ENCODE data around the gene FLT3LG.
"Not testable (repeated sequence)": the region's sequence is repeated elsewhere in the genome, so short reads cannot be mapped to it uniquely, and the experiment has no call there.

Gene FLT3LG

GRCh38 chr19:49444100-49444700, 29.8 kb upstream of the FLT3LG start:
- H3K9me3 Mint-ChIP-seq; DNase-seq (ENCODE audit: low spot score): not testable (repeated sequence)
- peaks cover 32% of the 10 kb centered on the region for H3K27me3 Mint-ChIP-seq (ENCODE audit: low read depth)
- H3K27ac Mint-ChIP-seq, result peak overlapping the region; percentile 87
- peak overlapping the region; percentile 83 for H3K4me3 Mint-ChIP-seq
- peaks cover 33% of the 10 kb centered on the region for H3K36me3 Mint-ChIP-seq (ENCODE audit: low read depth)
- H3K4me1 Mint-ChIP-seq (ENCODE audit: low read depth), result peaks cover 34% of the 10 kb centered on the region

DNA sequence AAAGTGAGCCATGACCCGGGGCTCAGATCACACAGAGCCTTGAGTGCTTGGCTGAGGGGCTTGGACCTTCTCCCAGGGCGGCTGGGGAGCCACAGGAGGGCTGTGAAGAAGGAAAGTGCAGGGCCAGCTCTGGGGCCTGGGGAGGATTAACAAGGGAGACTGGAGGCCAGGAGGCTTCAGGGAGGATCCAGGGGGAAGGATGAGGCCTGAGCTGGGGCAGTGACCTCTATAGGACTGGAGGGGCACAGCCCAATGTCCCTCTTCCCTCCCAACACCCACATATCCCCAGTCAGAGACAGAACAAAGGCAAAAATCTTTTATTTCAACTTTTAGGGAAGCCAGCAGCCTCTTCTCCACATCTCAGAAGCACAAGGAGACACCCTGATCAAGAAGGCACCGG, 28.0 kb upstream of the FLT3LG start:
- Mint-ChIP-seq H3K36me3 (ENCODE audit: low read depth) (peaks cover 45% of the 10 kb centered on the region), H3K27ac (no peak overlapping the region), H3K27me3 (ENCODE audit: low read depth) (peaks cover 14% of the 10 kb centered on the region), H3K4me3 (no peak overlapping the region), H3K4me1 (ENCODE audit: low read depth) (peaks cover 41% of the 10 kb centered on the region), H3K9me3 (no peaks in the 10 kb centered on the region)
- no peak for DNase-seq (ENCODE audit: low spot score)

DNA sequence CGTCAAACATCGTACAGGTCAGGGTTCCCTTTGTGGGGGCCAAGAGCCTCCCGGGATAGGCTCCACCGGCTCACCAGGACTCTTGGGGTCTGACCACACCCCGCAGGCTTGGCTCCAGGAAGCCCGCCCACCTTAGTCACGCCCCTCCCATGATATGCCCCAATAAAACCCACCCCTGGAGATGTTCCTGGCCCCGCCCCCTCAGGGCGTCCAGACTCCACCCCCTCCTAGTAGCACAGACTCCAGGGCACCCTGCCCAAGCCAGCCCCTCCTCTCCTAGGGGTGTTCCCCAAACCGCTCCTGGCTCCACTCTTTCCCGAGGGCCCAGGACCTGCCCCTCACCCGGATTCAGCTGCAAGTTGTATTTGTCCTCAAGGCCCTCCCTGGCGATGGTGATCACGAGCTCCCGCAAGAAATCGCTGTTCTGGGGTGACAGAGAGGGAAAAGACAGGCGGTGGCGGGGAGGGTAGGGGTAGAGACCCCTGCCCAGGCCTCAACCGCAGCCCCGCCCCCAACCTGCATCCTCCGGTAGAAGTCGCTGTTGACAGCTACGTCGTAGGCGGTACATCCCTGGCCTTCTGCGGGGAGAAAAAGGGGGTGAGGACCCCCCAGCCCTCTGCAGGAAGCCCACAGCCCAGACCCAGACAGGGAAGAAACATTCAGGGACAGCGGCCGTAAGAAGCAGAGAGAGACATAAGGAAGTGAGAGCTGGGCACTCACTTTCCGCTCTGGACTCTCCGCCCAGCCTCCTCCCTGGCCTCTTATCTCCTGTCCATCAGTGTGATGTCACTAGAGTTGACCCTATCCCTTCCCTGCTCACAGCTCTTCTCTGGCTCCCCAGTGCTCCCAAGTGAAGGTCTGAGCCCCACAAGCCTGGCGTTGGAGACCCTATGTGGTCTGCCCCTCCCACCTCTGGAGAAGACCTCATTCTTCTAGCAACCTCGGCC, 26.3 kb upstream of the FLT3LG start:
- no peak for DNase-seq (ENCODE audit: low spot score)
- no peak overlapping the region for H3K27ac Mint-ChIP-seq
- peaks cover under 1% of the 10 kb centered on the region for H3K27me3 Mint-ChIP-seq (ENCODE audit: low read depth)
- H3K4me3 Mint-ChIP-seq, result no peak overlapping the region
- H3K36me3 Mint-ChIP-seq (ENCODE audit: low read depth), result peaks cover 52% of the 10 kb centered on the region
- H3K9me3 Mint-ChIP-seq, result no peaks in the 10 kb centered on the region
- H3K4me1 Mint-ChIP-seq (ENCODE audit: low read depth), result peaks cover 39% of the 10 kb centered on the region

DNA sequence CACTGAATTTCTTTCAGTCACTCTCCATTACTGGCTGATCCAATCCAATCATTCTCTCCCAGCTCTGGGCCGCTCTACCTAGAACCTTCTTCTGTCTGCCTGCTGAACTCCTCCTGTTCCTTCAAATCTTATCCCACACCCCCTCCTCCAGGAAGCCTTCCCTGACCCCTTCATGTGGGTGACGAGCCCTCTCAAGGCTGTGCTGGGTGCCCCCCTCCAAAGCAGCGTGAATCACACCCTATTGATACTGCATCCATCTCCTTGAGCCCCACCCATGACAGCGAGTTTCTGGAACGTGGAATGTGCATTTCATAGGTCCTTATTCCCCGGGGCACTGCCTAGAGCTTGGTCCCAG, 25.6 kb upstream of the FLT3LG start:
- no peak for DNase-seq (ENCODE audit: low spot score)
- H3K4me1 Mint-ChIP-seq (ENCODE audit: low read depth), result peaks cover 42% of the 10 kb centered on the region
- H3K27me3 Mint-ChIP-seq (ENCODE audit: low read depth), result no peaks in the 10 kb centered on the region
- no peaks in the 10 kb centered on the region for H3K9me3 Mint-ChIP-seq
- H3K4me3 Mint-ChIP-seq, result no peak overlapping the region
- peak overlapping the region; percentile 21 for H3K27ac Mint-ChIP-seq
- peaks cover 52% of the 10 kb centered on the region for H3K36me3 Mint-ChIP-seq (ENCODE audit: low read depth)

DNA sequence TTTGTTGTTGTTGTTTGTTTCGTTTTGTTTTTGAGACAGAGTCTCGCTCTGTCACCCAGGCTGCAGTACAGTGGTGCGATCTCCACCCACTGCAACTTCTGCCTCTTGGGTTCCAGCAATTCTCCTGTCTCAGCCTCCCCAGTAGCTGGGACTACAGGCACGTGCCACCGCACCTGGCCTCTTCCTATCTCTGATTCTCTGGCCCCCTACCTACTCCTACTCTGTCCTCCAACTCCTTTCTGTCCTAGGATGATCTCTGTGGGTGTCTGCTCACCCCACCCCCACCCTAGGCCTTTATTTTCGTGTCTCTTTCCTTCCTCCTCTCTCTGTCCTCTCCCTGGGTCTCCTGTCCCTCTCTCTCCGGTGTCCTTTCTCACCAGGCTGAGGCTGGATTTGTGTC, 23.6 kb upstream of the FLT3LG start:
- no peak for DNase-seq (ENCODE audit: low spot score)
- Mint-ChIP-seq H3K4me1 (ENCODE audit: low read depth) (peaks cover 34% of the 10 kb centered on the region), H3K27ac (peak overlapping the region; percentile 69), H3K27me3 (ENCODE audit: low read depth) (no peaks in the 10 kb centered on the region), H3K36me3 (ENCODE audit: low read depth) (peaks cover 46% of the 10 kb centered on the region), H3K9me3 (no peaks in the 10 kb centered on the region), H3K4me3 (peak overlapping the region; percentile 99)

DNA sequence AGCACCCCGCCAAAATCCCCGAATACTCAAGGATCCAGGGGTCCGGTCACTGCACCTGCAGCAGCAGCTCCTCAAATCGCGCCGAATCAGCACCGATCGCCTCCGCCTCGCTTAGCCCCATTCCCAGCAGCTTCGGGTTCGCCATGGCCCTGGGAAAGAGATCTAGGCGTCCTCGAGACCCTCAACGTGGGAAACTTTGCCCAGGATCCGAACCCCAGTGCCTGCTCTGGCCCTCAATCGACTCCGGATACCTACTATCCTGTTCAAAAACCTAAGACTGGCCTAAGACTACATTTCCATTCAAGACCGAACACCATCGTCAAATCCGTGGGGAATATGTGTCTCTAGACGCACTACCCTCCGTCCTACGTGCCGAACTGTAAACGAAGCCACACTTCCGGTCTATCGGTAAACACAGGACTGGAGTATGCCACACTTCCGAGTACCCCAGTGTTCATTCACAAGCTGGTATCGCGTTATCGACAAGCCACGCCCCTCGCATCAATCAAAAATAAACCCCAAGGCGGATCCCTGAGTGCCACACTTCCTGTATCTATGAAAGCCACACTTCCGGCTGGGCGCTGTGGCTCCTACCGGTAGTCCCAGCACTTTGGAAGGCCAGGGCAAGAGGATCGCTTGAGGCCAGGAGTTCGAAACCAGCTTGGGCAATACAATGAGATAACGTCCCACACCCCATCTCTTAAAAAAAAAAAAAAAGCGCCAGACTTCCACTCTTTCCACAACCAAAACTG, 22.4 kb upstream of the FLT3LG start, which contains the start of gene PIH1D1:
Gene PIH1D1 (minus strand): TSS at position 385 of the 752 bp plus-strand sequence. CDS start 240 bp downstream, at position 145.
- peaks cover 46% of the 10 kb centered on the region for H3K36me3 Mint-ChIP-seq (ENCODE audit: low read depth)
- peak; percentile 96 for DNase-seq (ENCODE audit: low spot score)
- H3K27ac Mint-ChIP-seq, result peak within 1 kb of the TSS; percentile 100

GRCh38 chr19:49453013-49453756, 20.8 kb upstream of the FLT3LG start, which contains the start of gene ALDH16A1:
Gene ALDH16A1, plus strand, starts transcription at chr19:49453225. Its CDS starts 107 bp downstream, at chr19:49453332.
- H3K36me3 Mint-ChIP-seq (ENCODE audit: low read depth), result peaks cover 39% of the 10 kb centered on the region
- peak within 1 kb of the TSS; percentile 100 for H3K27ac Mint-ChIP-seq
- H3K4me1 Mint-ChIP-seq (ENCODE audit: low read depth), result peaks cover 46% of the 10 kb centered on the region

More for the DNA sequence above, 22.4 kb upstream of the FLT3LG start, which contains the start of gene PIH1D1:
- Mint-ChIP-seq H3K4me1 (ENCODE audit: low read depth) (peaks cover 37% of the 10 kb centered on the region), H3K4me3 (peak within 1 kb of the TSS; percentile 99), H3K9me3 (no peaks in the 10 kb centered on the region), H3K27me3 (ENCODE audit: low read depth) (no peaks in the 10 kb centered on the region)

DNA sequence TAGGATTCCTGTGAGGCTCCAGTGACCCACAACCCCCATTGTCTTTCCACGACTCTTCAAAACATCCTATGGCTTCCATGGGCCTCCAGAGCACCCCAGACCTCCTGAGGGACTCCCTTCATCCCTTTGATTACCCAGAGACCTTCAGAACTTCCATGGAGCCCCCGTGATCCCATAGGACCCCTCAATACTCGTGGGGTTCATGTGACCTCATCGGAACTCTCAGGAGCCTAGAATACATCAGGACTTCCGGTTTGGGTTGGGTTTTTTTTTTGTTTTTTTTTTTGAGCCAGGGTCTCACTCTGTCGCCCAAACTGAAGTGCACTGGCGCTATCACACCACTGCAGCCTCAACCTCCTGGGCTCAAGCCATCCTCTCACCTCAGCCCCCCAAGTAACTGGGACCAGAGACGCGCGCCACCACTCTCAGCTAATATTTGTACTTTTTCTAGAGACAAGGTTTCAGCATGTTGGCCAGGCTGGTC, 20.2 kb upstream of the FLT3LG start:
- H3K27me3 Mint-ChIP-seq (ENCODE audit: low read depth), result no peaks in the 10 kb centered on the region
- H3K4me3 Mint-ChIP-seq, result peak overlapping the region; percentile 99
- H3K27ac Mint-ChIP-seq, result peak overlapping the region; percentile 100
- peaks cover 34% of the 10 kb centered on the region for H3K36me3 Mint-ChIP-seq (ENCODE audit: low read depth)
- H3K9me3 Mint-ChIP-seq, result no peaks in the 10 kb centered on the region
- peaks cover 41% of the 10 kb centered on the region for H3K4me1 Mint-ChIP-seq (ENCODE audit: low read depth)
- no peak for DNase-seq (ENCODE audit: low spot score)

More at GRCh38 chr19:49453013-49453756, 20.8 kb upstream of the FLT3LG start, which contains the start of gene ALDH16A1:
- Mint-ChIP-seq H3K4me3 (peak within 1 kb of the TSS; percentile 99), H3K27me3 (ENCODE audit: low read depth) (no peaks in the 10 kb centered on the region), H3K9me3 (no peaks in the 10 kb centered on the region)
- peak; percentile 98 for DNase-seq (ENCODE audit: low spot score)

DNA sequence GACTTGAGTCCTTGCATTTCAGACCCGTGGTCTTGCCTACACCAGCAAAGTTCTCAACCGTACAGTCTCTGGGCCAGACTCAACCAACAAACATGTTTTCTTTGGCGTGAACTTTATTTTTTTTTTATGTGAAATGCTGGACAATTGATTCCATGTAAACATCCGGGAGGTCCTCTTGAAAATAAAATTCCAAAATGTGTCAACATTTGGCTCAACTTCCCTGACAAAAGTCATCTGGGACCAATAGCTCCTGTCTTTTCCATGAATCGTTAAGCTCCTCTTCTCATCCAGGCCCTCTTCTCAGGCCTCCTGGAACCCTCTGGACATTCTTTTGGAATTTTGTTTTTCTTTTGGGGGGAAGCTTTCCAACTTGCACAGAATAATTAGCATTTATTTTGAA, 18.2 kb upstream of the FLT3LG start:
- H3K36me3 Mint-ChIP-seq (ENCODE audit: low read depth), result peaks cover 32% of the 10 kb centered on the region
- peak overlapping the region; percentile 63 for H3K27ac Mint-ChIP-seq
- H3K4me1 Mint-ChIP-seq (ENCODE audit: low read depth), result peaks cover 28% of the 10 kb centered on the region
- no peaks in the 10 kb centered on the region for H3K9me3 Mint-ChIP-seq
- no peaks in the 10 kb centered on the region for H3K27me3 Mint-ChIP-seq (ENCODE audit: low read depth)
- peak overlapping the region; percentile 34 for H3K4me3 Mint-ChIP-seq
- no peak for DNase-seq (ENCODE audit: low spot score)

DNA sequence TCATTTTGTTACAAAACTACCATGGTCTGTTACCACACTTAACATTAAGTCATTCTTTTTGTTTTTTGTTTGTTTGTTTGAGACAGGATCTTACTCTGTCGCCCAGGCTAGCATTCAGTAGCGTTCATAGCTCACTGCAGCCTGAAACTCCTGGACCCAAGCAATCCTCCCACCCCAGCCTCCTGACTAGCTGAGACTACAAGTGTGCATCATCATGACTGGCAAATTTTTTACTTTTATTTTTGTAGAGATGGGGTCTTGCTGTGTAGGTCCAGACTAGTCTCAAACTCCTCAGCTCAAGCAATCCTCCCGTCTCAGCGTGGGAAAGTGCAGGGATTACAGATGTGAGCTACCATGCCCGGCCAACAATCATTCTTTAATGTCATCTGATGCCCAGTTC, 17.7 kb upstream of the FLT3LG start:
- Mint-ChIP-seq H3K27ac (peak overlapping the region; percentile 63), H3K9me3 (no peaks in the 10 kb centered on the region), H3K4me1 (ENCODE audit: low read depth) (peaks cover 28% of the 10 kb centered on the region), H3K4me3 (peak overlapping the region; percentile 34), H3K36me3 (ENCODE audit: low read depth) (peaks cover 30% of the 10 kb centered on the region), H3K27me3 (ENCODE audit: low read depth) (no peaks in the 10 kb centered on the region)
- DNase-seq (ENCODE audit: low spot score), result no peak

DNA sequence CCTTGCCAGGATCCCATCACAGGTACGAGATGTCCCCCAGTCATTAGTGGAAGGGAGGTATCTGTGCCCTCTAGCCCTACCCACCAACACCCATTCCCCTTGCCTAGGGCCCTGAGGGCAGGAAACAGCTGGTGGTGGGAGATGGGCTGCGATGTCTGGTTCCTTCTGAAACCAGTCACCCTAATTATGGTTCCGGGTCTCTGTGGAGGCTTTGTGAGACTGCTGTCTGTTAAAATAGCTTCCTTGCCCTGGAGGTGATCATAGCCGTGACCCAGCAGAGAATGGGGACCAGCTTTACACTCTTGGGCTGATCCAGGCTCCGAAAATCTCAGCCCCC, 15.5 kb upstream of the FLT3LG start:
- Mint-ChIP-seq H3K4me1 (ENCODE audit: low read depth) (peaks cover 16% of the 10 kb centered on the region), H3K9me3 (no peaks in the 10 kb centered on the region), H3K4me3 (no peak overlapping the region), H3K36me3 (ENCODE audit: low read depth) (peaks cover 26% of the 10 kb centered on the region), H3K27me3 (ENCODE audit: low read depth) (no peaks in the 10 kb centered on the region), H3K27ac (no peak overlapping the region)
- DNase-seq (ENCODE audit: low spot score), result no peak

DNA sequence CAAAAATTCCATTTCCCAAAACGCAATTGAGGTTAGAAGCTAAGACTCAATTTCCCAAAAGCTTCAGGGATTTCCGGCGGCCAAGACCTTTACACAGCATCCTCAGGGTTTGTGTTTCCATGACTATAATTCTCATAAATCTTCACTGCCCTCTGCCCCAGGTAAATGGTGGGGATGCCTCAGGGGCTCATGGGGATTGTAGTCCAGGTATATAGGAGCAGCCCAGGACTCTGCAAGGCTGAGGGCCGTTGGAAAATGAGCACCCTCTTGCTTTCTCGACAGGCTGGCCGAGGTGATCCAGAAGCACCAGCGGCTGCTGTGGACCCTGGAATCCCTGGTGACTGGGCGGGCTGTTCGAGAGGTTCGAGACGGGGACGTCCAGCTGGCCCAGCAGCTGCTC, 14.6 kb upstream of the FLT3LG start:
- DNase-seq (ENCODE audit: low spot score), result no peak
- no peaks in the 10 kb centered on the region for H3K27me3 Mint-ChIP-seq (ENCODE audit: low read depth)
- no peaks in the 10 kb centered on the region for H3K9me3 Mint-ChIP-seq

GRCh38 chr19:49461130-49461529, 12.9 kb upstream of the FLT3LG start:
- not testable (repeated sequence) for H3K4me3 Mint-ChIP-seq; H3K27me3 Mint-ChIP-seq (ENCODE audit: low read depth); H3K4me1 Mint-ChIP-seq (ENCODE audit: low read depth); H3K27ac Mint-ChIP-seq; H3K9me3 Mint-ChIP-seq; DNase-seq (ENCODE audit: low spot score)
- H3K36me3 Mint-ChIP-seq (ENCODE audit: low read depth), result peaks cover 29% of the 10 kb centered on the region

More for the DNA sequence above, 14.6 kb upstream of the FLT3LG start:
- H3K4me1 Mint-ChIP-seq (ENCODE audit: low read depth), result peaks cover 13% of the 10 kb centered on the region
- H3K4me3 Mint-ChIP-seq, result no peak overlapping the region
- peaks cover 26% of the 10 kb centered on the region for H3K36me3 Mint-ChIP-seq (ENCODE audit: low read depth)
- no peak overlapping the region for H3K27ac Mint-ChIP-seq

All from T-helper 2 cell treated with Interferon-gamma antibody and Interleukin-4, amounts not matched to agents 5 μg/mL and 100 μg/mL, for 36 hours (primary cell).